Activated T-cell treated with anti-CD3 and anti-CD28 coated beads for 24 hours (primary cell): ENCODE data around the gene ARSB.
"Not testable (repeated sequence)": the region's sequence is repeated elsewhere in the genome, so short reads cannot be mapped to it uniquely, and the experiment has no call there.

Experiments used
- DNase-seq: peaks from one replicate; pipeline ENCODE4 v3.0.0-alpha.2; 2020; ENCODE audit warnings: low read depth

The ARSB gene

DNA sequence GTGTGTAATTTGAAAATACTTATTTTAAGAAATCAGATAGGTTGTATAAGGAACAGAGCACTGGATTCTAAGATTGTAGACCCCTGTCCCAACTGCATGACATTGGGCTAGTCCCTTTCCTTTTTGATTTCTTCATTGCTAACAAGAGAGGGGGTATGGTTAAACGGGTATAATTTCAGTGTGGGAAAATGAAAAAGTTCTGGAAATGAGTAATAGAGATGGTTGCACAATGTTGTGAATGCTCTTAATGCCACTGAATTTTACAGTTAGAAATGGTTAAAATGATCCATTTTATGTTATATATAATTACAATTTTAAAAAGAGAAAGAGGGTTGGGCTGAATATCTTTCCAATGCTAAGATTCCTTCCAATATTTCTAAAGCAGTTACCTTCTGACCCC lies 233.2 kb downstream of the ARSB start:
- no peak for DNase-seq

- DNase-seq: no peak
Observed at GRCh38 chr5:78750281-78750680, 234.8 kb downstream of the ARSB start.

GRCh38 chr5:78747705-78748359 lies 237.3 kb downstream of the ARSB start:
- no peak for DNase-seq

- DNase-seq: no peak
Observed at GRCh38 chr5:78747055-78747454, 238.1 kb downstream of the ARSB start.

DNA sequence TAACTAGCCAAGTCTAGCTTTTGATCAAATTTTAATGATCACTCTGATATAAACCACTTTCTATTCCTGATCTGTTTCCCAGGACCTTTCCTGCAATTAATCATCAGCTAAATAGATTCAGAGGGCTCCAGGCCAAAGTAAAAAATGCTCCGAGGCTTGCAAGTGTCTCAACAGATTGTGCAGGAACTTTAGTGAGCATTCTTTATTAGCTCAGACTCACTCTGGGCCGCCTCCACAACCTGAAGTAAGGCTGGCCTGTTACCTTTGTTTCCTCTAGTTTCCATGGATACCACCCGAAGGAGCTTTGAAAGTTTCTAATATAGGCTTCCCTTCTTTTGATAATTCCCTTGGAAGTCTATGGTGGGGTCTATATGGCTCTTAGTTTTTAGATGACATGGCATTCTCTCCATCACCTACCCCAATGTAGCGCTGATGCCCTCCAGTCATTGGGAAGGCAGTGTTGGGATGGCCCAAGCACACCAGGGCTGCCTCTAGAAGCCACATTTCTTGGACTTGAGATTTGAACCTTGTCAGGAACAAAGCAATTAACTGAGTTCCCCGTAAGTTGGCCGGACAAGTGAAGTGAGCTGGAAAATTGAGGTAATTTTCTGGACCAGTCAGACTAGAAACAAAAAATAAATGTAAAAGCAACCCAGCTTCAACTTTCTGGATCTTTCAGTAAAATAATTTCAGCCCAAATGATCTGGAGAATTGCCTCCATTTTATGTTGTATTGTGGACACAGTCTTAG lies 238.9 kb downstream of the ARSB start:
- DNase-seq: no peak

- no peak for DNase-seq
Observed at GRCh38 chr5:78744951-78745534, 240.1 kb downstream of the ARSB start.

DNA sequence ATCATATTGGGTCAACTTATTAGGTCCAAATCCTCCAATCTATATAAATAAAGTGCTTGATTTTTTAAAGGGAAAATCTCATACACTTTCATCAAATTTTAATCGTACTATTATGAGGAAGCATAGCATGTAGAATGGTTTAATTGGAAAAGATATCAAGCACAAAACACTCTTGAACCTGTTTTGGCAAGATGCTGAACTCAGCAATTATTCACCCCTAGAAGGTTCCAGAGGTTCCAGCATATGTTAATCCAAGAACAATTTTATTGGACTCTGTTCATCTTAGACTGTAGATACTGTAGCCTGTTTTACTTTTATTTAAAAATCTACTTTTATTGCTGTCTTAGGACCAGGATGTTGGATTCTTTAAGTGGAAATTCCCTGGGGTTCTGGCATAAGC lies 244.1 kb downstream of the ARSB start:
- no peak for DNase-seq

GRCh38 chr5:78738693-78739300 lies 246.3 kb downstream of the ARSB start:
- no peak for DNase-seq

DNA sequence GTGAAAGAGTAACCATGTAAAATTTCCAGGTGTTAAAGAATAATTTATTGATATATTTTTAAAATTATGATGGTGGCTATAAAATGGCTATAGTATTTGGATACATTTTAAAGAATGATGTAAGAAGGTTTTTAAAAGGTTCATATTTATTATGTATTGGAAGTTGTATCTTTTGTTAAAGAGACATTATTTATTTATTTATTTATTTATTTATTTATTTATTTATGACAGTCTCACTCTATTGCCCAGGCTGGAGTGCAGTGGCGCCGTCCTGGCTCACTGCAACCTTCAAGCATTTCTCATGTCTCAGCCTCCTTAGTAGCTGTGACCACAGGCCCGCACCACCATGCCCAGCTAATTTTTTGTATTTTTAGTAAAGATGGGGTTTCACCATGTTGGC lies 247.0 kb downstream of the ARSB start:
- DNase-seq: no peak

- no peak for DNase-seq
Observed at GRCh38 chr5:78735834-78736463, 249.2 kb downstream of the ARSB start.

- DNase-seq: no peak
Observed at GRCh38 chr5:78734950-78735349, 250.2 kb downstream of the ARSB start.

DNA sequence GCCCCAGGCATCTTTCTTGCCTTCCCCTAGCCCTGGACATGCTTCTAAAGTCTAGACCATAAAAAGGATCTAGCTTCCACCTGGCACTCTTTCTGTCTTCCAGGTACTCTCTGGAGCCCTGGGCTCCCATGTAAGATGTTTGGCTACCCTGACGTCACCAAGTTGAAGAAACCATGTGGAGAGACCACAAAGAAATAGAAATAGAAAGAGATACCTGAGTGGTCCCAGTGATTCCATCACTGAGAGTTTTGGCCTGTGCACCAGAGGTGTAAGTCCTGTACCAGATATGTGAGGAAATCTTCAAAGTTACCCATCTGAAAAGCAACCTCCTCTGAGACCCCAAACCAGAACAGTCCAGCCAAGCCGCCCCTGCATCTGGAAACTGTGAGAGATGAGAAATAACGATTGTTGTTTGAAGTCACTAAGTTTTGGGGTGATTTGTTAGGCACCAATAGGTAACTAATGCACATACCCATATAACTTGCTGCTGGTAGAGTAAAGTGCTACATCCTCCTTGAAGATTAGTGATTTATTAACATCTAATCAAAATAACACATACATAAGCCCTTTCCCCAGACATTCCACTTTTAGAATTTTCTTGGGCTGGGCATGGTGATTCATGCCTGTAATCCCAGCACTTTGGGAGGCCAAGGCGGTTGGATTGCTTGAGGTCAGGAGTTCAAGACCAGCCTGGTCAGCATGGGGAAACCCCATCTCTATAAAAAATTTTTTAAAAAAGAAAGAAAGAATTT lies 250.8 kb downstream of the ARSB start:
- no peak for DNase-seq

DNA sequence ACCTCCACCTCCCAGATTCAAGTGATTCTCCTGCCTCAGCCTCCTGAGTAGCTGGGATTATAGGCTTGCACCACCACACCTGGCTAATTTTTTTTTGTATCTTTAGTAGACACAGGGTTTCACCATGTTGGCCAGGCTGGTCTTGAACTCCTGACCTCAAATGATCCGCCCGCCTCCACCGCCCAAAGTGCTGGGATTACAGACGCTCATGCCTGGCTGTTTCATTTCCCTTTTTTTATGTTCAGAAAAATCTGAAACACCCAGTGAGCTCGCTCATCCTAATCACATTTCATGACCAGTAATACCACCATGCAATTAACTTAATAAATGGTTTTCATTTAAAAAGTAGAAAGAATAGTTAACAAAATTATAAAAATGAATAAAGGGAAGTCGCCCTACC lies 252.4 kb downstream of the ARSB start:
- not testable (repeated sequence) for DNase-seq

DNA sequence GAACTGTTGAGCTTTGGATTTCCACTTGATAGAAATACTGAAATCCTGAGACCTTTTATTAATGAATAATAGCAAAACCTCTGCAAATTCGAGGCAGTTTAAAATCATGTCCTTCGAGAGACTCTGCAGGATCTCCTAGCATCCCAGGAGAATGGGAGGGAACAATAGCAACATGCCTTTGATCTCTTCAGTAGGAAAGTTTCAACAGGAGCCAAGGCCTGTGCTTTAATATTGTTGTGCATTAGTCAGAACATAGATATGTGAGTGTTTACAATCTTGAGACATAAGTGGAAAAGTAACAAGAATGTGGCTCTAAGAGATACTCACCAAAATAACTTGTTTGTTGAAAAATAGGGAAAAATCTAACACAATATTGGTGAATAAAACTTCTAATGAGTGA lies 253.2 kb downstream of the ARSB start:
- no peak for DNase-seq

GRCh38 chr5:78730300-78731094 lies 254.6 kb downstream of the ARSB start:
- no peak for DNase-seq

DNA sequence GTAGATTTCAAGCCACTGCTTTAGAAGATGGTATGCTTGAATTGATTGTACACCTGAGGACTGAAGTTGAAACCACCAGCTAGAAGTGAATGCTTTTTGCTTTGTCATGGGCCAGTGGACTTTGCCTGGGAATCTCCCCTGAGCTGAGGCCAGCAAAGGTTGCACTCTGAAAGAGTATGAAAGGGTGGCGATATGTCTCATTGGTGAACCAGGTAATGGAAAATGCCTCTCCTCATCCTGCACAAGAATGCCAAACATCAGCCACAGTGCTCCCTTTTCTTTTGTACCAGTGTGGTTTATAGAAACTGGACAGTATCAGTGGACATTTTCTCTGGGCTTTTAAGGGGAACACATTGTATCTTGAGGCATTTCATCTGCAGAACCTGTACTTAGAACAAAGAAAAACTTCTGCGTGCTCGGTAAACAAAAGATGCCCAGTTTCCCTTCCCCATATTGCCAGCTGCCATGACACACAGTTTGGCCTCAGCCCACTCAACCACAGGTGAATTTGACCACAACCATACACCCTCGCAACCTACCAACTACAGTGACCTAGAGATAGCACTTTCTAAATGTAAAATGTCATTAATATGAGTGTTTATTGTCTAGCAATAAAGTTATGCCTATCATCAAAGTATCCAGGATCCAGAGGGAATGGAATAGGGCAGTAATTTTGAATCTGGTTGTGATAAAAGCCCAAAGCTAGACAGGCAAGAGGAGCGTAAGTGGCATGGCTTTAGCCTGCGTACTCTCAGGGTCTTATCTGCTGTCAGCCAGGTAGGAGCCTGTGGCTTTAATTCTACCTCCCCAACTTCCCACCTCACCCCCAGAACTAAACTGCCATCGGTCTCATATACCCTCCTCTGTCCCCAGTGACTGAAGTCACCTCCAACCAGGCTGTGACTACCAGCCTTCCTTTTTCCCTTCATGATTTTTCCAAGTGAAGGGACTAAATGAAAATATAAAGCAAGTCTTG lies 257.0 kb downstream of the ARSB start:
- no peak for DNase-seq
